Effector memory CD8-positive, alpha-beta T cell (primary cell): ENCODE data around the gene CYP26C1.

ENCODE experiments used
- ATAC-seq: fragments of 150-1000 bp; cut with Tn5 transposase; replicated peaks from 2 replicates; pipeline ENCODE4 v1.10.0; 2021; ENCODE audit warnings: mild to moderate bottlenecking, moderate library complexity
- DNase-seq, 3 experiments: peaks; one replicate each; pipeline ENCODE4 v3.0.0; 2021
- H3K27ac Mint-ChIP-seq, 2 donors: one replicate each; pipeline ENCODE4 v1.8.0; 2022; ENCODE audit warnings: mild to moderate bottlenecking in 2 of 2, mixed read lengths in 2 of 2, moderate library complexity in 2 of 2
- H3K27me3 Mint-ChIP-seq, 2 donors: one replicate each; pipeline ENCODE4 v1.8.0; 2022; ENCODE audit warnings: mixed read lengths in 2 of 2
- H3K36me3 Mint-ChIP-seq: one replicate; pipeline ENCODE4 v1.8.0; 2022; ENCODE audit warnings: mild to moderate bottlenecking, moderate library complexity, mixed read lengths; ENCODE audit not compliant: insufficient read depth
- H3K4me1 Mint-ChIP-seq, 2 donors: one replicate each; pipeline ENCODE4 v1.8.0; 2022; ENCODE audit warnings: low read depth in 2 of 2, mixed read lengths in 2 of 2
- H3K4me3 Mint-ChIP-seq, 2 donors: one replicate each; pipeline ENCODE4 v1.8.0; 2022; ENCODE audit warnings: mild to moderate bottlenecking in 2 of 2, mixed read lengths in 2 of 2, moderate library complexity in 2 of 2
- H3K9me3 Mint-ChIP-seq, 2 donors: one replicate each; pipeline ENCODE4 v1.8.0; 2022; ENCODE audit warnings: mixed read lengths in 2 of 2

CYP26C1 gene

DNA sequence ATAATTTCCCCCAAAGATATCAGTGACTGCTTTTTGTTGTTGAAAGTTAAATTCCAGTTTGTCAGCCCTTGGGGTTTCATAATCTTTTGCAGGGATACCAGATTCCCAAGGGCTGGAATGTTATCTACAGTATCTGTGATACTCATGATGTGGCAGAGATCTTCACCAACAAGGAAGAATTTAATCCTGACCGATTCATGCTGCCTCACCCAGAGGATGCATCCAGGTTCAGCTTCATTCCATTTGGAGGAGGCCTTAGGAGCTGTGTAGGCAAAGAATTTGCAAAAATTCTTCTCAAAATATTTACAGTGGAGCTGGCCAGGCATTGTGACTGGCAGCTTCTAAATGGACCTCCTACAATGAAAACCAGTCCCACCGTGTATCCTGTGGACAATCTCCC lies 16.3 kb downstream of the CYP26C1 start:
- Mint-ChIP-seq H3K4me1 (peaks cover 9 to 28% of the 10 kb centered on the region in 2 donors), H3K27ac (no peak overlapping the region), H3K4me3 (no peak overlapping the region), H3K27me3 (peaks cover 56 to 89% of the 10 kb centered on the region in 2 donors), H3K36me3 (no peaks in the 10 kb centered on the region), H3K9me3 (no peaks in the 10 kb centered on the region)
- DNase-seq (no peak), ATAC-seq (no peak)

DNA sequence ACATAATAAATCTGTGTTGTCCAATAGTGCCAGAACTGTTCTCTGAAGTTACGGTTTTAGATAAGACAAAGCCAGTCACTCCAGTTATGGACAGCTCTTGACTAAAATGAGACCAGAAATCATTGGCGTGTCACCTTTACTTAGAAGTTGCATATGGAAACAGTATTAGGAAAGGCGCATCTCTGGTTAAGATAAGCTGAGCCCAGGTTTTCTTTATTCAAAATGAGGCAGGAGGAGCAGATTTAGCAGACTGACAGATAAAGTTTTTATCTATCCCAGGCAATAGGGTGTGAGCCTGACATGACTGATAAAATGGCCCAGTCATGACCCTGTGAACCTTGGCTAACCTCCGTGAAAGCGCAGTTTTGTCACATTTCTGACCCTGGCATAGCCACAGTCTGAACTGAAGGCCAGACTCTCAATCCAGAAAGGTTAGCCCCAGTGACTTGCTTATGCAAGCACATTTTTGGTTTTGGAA lies 17.3 kb downstream of the CYP26C1 start:
- Mint-ChIP-seq H3K9me3 (no peaks in the 10 kb centered on the region), H3K27me3 (peaks cover 49 to 80% of the 10 kb centered on the region in 2 donors), H3K4me1 (peaks cover 9 to 24% of the 10 kb centered on the region in 2 donors), H3K4me3 (no peak overlapping the region), H3K27ac (no peak overlapping the region), H3K36me3 (no peaks in the 10 kb centered on the region)
- ATAC-seq (no peak), DNase-seq (no peak)

DNA sequence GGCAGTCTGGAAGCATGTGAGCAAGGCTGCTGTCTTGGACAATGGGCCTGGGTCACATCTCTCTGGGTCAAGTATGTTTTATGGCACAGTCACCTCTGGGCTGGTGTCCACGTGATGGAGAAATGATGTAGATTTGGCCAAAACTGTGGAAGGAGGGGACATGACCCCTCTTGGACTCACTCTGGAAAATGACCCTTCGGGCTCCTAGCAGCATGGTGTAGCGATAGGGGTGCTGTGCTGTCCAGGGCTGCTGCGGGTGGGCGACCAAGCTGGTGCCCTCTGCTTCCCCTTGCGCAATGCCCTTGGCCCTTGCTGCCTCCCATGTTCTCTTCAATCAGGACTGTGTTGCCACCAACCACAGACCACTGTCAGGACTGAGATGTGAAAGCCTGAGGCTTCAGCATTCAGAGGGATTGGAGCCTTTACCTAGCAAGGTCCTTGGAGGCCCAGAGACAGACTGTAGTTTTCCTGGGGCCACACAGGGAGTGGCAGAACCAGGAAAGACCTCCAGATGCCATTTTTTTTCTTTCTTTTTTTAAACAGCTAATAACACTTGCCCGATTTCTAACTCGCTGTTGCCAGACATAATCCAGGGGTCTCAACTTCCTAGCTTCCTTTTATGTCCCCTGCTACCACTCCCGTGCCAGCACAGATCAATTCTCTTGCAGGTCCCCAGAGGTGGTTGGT lies 19.2 kb downstream of the CYP26C1 start:
- peaks cover 3 to 13% of the 10 kb centered on the region in 2 donors for H3K4me1 Mint-ChIP-seq
- ATAC-seq (no peak), DNase-seq (no peak)
- H3K4me3 Mint-ChIP-seq = peak overlapping the region; percentile 16 to 62
- peaks cover 41 to 72% of the 10 kb centered on the region in 2 donors for H3K27me3 Mint-ChIP-seq
- H3K36me3 Mint-ChIP-seq = no peaks in the 10 kb centered on the region
- H3K9me3 Mint-ChIP-seq = no peaks in the 10 kb centered on the region
- H3K27ac Mint-ChIP-seq = peak overlapping the region in 1 of 2 donors; percentile 53

DNA sequence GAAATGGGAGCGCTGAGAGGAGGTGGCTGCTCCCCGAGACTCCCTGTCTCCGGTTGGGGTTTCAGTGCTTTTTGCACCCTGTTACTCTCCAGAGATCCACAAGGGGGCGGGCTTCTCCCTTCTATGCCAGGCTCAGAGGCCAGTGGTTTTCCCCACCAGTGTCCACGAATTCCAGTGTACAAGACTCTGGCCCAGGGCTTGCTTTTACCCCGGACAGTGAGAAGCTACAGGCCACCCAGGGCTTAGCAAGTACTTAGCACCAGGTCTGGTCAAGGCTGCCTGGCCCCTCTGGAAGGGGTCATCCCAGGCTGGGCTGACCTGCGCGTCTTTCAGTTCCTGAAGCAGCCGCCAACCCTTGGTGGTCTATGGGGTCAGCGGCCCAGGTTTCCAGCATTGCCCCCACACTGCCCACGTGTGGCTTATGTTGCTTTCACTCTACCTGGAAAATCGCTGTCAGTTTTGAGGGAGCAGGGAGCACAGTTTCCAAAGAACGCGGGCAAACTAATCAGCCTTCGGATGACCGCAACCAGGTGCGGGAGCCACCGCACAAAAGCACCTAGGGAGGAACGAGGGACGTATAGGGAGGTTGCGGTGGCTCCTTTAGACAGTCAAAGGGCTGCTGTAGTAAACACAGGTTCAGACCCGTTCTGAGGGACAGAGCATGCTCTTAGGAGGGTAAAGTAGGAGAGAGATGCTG lies 19.9 kb downstream of the CYP26C1 start:
- DNase-seq = peak; percentile 15 to 36 (median 18)
- peaks cover 34 to 66% of the 10 kb centered on the region in 2 donors for H3K27me3 Mint-ChIP-seq
- H3K36me3 Mint-ChIP-seq = no peaks in the 10 kb centered on the region
- peaks cover 3 to 10% of the 10 kb centered on the region in 2 donors for H3K4me1 Mint-ChIP-seq
- H3K4me3 Mint-ChIP-seq = peak overlapping the region; percentile 16 to 62
- peak overlapping the region in 1 of 2 donors; percentile 53 for H3K27ac Mint-ChIP-seq
- ATAC-seq = peak; percentile 58
- no peaks in the 10 kb centered on the region for H3K9me3 Mint-ChIP-seq

DNA sequence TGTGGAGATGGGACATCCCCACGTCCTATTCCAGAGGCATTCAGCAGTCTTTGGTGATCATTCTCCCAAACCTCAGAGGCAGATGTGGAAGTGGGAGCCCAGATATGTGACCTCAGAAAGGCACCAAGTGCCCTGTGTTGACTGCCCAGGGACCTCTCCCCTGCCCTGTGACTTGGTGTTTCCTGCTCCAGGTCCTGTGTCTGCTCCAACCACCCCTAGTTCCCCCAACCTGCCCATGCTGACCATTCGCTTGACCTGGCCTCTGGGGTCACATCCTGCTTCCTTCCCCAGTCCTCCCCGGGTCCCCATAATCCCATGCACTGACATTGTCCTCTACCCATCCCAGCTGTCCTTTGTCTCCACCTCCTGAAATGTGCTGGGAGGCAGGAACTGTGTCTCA lies 20.7 kb downstream of the CYP26C1 start:
- no peak for ATAC-seq
- H3K4me3 Mint-ChIP-seq = no peak overlapping the region
- H3K27me3 Mint-ChIP-seq = peaks cover 35 to 66% of the 10 kb centered on the region in 2 donors
- no peaks in the 10 kb centered on the region for H3K36me3 Mint-ChIP-seq
- H3K9me3 Mint-ChIP-seq = no peaks in the 10 kb centered on the region
- H3K4me1 Mint-ChIP-seq = peaks cover 3 to 5% of the 10 kb centered on the region in 2 donors
- H3K27ac Mint-ChIP-seq = no peak overlapping the region
- no peak for DNase-seq

DNA sequence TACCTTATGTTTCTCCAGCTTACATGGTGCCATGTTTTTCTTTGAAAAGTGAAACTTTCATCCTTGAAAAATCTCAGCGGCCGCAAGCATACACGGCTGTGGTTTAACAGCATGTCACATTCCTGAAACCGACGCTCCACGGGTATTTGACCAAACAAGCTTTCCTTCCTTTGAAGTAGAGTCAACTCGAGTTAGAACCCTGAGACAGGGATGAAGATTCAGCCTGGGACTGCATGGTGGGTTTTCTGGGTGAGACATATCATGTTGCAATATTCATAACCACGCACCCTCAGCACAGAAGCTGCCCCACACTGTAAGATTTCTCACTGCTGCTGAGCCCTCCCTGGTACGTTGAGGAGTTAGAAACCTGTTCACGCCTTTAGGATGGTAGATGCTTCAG lies 21.2 kb downstream of the CYP26C1 start:
- no peak for DNase-seq

DNA sequence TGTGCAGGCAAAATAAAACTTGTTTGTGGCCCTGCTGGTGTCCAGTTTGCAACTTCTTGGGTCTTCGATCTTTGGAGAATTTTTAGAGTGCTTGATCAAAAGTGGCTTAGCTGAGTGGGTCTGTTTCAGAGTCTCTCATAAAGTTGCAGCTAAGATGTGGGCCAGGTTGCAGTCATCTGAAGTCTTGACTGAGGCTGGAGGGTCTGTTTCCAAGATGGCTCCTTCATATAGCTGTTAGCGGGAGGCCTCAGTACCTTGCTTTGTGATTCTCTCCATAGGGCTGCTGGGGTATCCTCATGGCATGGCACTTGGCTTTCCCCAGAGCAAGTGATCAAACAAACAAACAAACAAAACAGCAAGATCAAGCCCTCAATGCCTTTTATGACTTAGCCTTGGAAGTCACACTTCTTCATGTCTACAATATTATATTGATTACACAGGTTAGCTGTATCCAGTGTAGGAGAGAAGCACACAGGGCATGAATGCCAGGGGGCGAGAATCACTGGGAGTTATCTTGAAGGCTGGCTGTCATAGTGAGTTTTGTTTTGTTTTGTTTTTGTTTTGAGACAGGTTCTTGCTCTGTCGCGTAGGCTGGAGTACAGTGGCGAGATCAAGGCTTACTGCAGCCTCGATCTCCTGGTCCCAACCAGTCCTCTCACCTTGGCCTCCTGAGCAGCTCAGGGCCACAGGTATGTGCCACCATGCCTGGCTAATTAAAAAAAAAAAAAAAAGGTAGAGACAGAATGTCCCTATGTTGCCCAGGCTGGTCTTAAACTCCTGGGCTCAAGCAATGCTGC lies 23.3 kb downstream of the CYP26C1 start:
- no peak for ATAC-seq
- Mint-ChIP-seq H3K4me3 (no peak overlapping the region), H3K4me1 (peaks cover 3 to 5% of the 10 kb centered on the region in 2 donors), H3K36me3 (no peaks in the 10 kb centered on the region), H3K27me3 (peaks cover 30 to 59% of the 10 kb centered on the region in 2 donors), H3K27ac (no peak overlapping the region), H3K9me3 (no peaks in the 10 kb centered on the region)
- DNase-seq = no peak

More for the DNA sequence above, 21.2 kb downstream of the CYP26C1 start:
- Mint-ChIP-seq H3K4me3 (no peak overlapping the region), H3K4me1 (peaks cover 3 to 5% of the 10 kb centered on the region in 2 donors), H3K27ac (no peak overlapping the region), H3K27me3 (peaks cover 30 to 61% of the 10 kb centered on the region in 2 donors), H3K36me3 (no peaks in the 10 kb centered on the region), H3K9me3 (no peaks in the 10 kb centered on the region)
- ATAC-seq = no peak

DNA sequence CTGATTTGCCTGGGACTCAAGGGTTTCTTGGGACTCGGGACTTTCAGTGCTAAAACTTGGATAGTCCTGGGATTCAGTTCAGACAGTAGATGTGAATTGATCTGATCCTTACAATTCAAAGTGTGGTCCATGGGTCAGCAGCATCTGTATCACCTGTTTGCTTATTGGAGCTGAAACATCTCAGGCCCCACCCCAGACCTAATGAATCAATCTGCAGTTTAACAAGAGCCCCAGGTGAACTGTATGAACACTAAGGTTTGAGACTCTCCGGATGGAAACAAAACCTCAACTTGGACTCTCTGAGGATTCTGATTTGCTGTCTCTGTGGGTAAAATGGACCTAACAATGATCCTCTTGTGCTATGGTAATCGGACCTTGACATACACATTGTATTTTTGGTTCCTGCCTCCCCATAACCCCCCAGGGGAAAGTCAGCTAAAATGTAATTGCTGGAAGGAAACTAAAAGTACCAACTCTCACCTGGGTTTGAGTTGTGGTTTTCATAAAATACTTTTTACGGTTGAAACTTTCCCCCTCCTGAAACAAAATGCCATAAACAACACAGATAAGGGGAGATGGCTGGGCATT lies 24.8 kb downstream of the CYP26C1 start:
- H3K27me3 Mint-ChIP-seq = peaks cover 23 to 53% of the 10 kb centered on the region in 2 donors
- no peaks in the 10 kb centered on the region for H3K36me3 Mint-ChIP-seq
- peaks cover 0 to 2% of the 10 kb centered on the region in 2 donors for H3K4me1 Mint-ChIP-seq
- no peak for DNase-seq
- no peak overlapping the region for H3K27ac Mint-ChIP-seq
- no peak overlapping the region for H3K4me3 Mint-ChIP-seq
- ATAC-seq = no peak
- no peaks in the 10 kb centered on the region for H3K9me3 Mint-ChIP-seq

DNA sequence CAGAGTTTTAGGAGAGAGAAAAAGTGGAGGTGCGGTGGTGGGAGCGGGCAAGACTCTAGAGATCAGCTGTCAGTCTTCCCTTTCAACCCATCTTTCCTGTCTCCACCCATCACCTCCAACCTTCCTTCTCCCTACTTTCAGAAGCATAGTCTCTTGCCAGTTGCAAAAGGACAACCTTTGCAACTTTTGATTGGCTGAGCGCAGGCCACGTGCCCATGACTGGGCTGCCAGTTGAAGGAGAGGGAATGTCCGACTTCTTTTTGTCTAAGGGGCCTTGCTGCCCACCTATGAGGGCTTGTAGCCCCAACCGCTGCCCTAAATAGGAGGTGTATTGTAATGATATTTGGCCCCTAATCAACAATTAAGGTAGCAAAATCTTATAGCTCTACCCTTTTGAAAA lies 25.7 kb downstream of the CYP26C1 start:
- no peaks in the 10 kb centered on the region for H3K4me1 Mint-ChIP-seq
- H3K27me3 Mint-ChIP-seq = peaks cover 18 to 52% of the 10 kb centered on the region in 2 donors
- H3K9me3 Mint-ChIP-seq = no peaks in the 10 kb centered on the region
- no peaks in the 10 kb centered on the region for H3K36me3 Mint-ChIP-seq
- DNase-seq (no peak), ATAC-seq (no peak)
- H3K27ac Mint-ChIP-seq = no peak overlapping the region
- no peak overlapping the region for H3K4me3 Mint-ChIP-seq

DNA sequence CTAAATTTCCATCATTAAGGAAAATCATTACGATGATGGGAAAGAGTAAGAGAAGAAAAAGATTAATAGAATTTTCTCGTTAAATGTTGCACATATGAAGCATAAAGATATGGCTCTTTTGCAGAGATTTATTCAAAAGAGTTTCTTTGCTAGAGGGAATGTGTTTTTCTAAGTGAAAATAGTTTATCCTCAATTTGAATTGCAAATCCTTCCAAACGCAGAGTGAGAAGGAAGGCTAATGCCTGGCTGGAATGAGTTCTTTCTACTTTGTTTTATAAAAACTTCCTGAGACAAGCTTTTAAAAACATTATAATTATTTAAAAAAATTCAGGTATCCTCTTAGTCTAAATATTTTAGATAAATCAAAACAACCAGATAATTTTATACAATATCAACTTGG lies 27.2 kb downstream of the CYP26C1 start:
- Mint-ChIP-seq H3K27ac (no peak overlapping the region), H3K36me3 (no peaks in the 10 kb centered on the region), H3K9me3 (no peaks in the 10 kb centered on the region), H3K27me3 (peaks cover 18 to 45% of the 10 kb centered on the region in 2 donors), H3K4me3 (no peak overlapping the region), H3K4me1 (no peaks in the 10 kb centered on the region)
- DNase-seq (no peak), ATAC-seq (no peak)

DNA sequence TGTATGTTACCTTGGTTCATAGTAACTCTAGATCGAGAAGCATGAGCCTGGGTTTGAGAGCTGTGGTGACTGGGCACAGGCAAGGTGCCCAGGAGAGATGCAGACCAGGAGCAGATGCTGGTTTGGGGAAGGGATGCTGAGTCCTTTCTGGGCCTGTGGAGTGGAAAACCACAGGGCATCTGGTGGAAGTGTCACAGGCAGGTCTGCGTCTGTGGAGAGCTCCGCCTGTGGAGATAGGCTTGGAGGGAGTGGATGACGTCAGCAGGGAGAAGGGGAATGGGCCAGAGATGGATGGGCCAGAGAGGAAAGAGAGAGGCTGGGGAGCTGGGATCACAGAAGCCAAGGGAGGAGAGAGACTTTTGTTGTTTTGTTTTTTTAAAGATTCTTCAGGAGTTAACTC lies 27.9 kb downstream of the CYP26C1 start:
- no peak overlapping the region for H3K27ac Mint-ChIP-seq
- peaks cover 18 to 39% of the 10 kb centered on the region in 2 donors for H3K27me3 Mint-ChIP-seq
- H3K4me3 Mint-ChIP-seq = no peak overlapping the region
- DNase-seq (no peak), ATAC-seq (no peak)
- H3K9me3 Mint-ChIP-seq = no peaks in the 10 kb centered on the region
- H3K4me1 Mint-ChIP-seq = no peaks in the 10 kb centered on the region
- no peaks in the 10 kb centered on the region for H3K36me3 Mint-ChIP-seq

DNA sequence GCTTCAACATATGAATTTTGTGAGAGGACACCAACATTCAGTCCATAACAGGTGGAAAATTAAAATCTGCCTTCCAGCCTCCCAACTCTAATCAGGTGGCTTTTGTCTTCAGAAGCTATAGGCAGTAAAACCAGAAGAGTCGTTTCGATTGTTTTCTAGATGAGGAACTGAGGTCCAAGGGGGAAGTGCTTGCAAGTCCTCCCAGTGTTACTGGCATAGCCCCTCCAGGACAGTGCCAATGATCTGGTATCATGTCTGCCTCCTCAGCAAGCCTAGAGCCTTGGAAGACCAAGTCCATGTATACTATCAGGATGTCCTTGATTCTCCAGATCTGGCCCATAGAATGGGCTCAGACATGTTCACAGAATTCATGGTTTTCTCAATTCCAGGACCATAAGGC lies 30.0 kb downstream of the CYP26C1 start:
- no peak overlapping the region for H3K4me3 Mint-ChIP-seq
- H3K36me3 Mint-ChIP-seq = no peaks in the 10 kb centered on the region
- ATAC-seq (no peak), DNase-seq (no peak)
- H3K27me3 Mint-ChIP-seq = peaks cover 22 to 40% of the 10 kb centered on the region in 2 donors
- H3K9me3 Mint-ChIP-seq = no peaks in the 10 kb centered on the region
- no peak overlapping the region for H3K27ac Mint-ChIP-seq
- no peaks in the 10 kb centered on the region for H3K4me1 Mint-ChIP-seq

DNA sequence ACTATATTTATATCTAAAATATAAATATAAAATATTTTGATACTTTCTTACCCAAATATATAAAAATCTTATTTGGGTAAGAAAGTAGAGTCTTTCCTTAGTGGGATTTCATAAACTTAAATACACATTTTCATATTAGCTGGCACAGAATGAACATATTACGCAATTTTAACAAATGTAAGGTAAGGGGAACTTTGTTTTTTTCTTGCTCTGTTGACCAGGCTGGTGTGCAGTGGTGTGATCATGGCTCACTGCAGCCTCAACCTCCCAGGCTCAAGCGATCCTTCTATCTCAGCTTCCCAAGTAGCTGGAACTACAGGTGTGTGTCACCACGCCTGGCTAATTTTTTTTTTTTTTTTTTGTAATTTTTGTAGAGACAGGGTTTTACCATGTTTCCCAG lies 31.4 kb downstream of the CYP26C1 start:
- Mint-ChIP-seq H3K4me3 (no peak overlapping the region), H3K36me3 (no peaks in the 10 kb centered on the region), H3K4me1 (no peaks in the 10 kb centered on the region), H3K27ac (no peak overlapping the region), H3K9me3 (no peaks in the 10 kb centered on the region), H3K27me3 (peaks cover 16 to 33% of the 10 kb centered on the region in 2 donors)
- ATAC-seq (no peak), DNase-seq (no peak)
